Cardiac septum (tissue), 1 donor: Measurements from ENCODE around the gene CYFIP2. TPM values are rescaled to one million over a fixed set of nuclear protein-coding genes. Genes with fewer than 3 reads are reported as not detected.
"Not testable (repeated sequence)": the region's sequence is repeated elsewhere in the genome, so short reads cannot be mapped to it uniquely, and the experiment has no call there.

Experiments used
- DNase-seq: peaks from one replicate; pipeline ENCODE4 v3.0.0-alpha.2; 2020; ENCODE audit warnings: low spot score
- intact Hi-C: fragments of 100-400 bp; cut with DNase I; formaldehyde crosslinking; loops from one replicate; pipeline ENCODE4 v1.14.0; 2022
- total RNA-seq: library from RNA; stranded (reverse); fragmentation: NEBNext Ultra II Directional; extraction: Animal tissue kit (Norgen Biotek cat#: 25700); gene quantifications from one replicate; pipeline ENCODE4 v1.2.1, GENCODE V29; 2021
- donor health status: DM: no; HTN: no; CAD: no.

Gene CYFIP2
- total RNA-seq, 1 donor from 2014 or later, result 23.1 TPM

- intact Hi-C loops, result loop anchor here (2.0 to 5.0 kb wide), 2 partner anchors 47 to 287 kb away; no protein-coding TSS in a partner anchor
- DNase-seq, result not testable (repeated sequence)
These were observed 164.0 kb downstream of the CYFIP2 start for GRCh38 chr5:157429920-157430319.

- intact Hi-C loops, result loop anchor here (2.0 to 5.0 kb wide), 2 partner anchors 46 to 285 kb away; no protein-coding TSS in a partner anchor
- no peak for DNase-seq
These were observed 165.7 kb downstream of the CYFIP2 start for GRCh38 chr5:157431544-157432200.

DNA sequence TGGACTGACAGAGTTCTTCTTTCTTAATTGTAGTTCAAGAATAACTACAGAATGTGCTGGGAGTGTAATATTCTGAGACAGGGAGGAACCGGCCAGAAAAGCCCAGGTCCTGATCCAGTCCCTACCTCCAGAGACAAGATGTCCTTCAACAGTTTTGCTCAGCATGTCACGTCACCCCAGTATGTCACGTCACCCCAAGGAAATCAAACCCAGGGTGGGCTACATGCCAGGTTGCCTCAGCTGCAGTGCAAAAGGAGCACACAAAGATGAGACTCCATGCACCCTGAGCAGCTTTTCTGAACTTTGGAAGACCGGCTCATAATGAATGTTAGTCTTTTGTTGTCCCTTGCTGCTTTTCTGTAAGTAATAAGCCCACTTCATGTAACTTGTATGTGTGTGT, 168.2 kb downstream of the CYFIP2 start:
- DNase-seq, result no peak
- intact Hi-C loops, result loop anchor here (5.0 kb wide), 1 partner anchor 43 kb away; no protein-coding TSS in a partner anchor

DNA sequence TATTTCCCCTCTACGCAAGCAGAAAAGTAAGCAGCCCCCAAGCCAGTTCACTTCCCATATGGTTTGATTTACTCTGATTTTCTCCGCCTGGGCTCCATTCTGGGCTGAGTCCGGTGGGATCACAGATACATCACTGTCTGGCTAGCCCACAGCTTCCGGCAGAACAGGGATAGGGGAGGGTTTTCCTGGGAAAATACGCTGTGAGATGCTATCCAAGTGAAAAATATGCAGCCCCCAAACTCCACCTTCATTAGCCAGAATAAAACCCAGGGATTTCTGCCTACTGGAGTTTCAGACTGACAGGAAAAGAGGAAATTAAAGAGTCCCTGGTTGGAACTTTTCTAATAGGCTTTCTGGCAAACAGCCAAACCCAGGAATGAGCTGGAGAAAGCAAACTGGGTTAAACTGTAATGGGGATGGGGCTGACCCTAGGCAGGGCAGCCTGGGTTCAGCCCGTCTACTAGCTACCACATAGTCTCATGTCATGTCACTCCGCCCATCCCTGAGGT, 177.2 kb downstream of the CYFIP2 start:
- intact Hi-C loops, result no loop called here
- DNase-seq, result no peak

DNA sequence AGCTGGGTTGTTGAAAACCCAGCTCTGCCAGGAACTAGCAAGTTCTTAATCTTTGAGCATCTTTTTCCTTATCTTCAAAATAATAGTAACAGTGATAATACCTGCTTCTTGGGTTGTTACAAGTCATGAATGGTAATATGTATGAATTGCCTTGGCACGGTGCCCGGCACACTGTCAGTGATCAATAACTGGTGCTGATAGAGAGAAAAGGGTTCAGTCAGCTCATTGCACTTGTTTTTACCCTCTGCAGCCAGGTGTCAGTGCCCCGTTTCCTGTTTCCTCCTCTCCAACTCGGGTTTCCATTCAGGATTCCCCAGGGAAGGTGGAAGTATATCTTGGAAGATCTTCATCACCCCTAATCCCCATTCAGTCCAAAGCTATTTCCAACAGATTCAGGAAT, 178.3 kb downstream of the CYFIP2 start:
- DNase-seq, result no peak
- intact Hi-C loops, result no loop called here

Other genes with a start within 250 kb of the CYFIP2 start
- 0.57 TPM for gene HAVCR1, start 207.0 kb upstream of the CYFIP2 start, total RNA-seq
- 1.7 TPM for gene HAVCR2, start 157.1 kb upstream of the CYFIP2 start, total RNA-seq
- gene MED7, start 123.3 kb upstream of the CYFIP2 start, total RNA-seq, result 8.9 TPM
- gene GARIN3, start 99.9 kb upstream of the CYFIP2 start, total RNA-seq, result not detected
- gene ITK, start 85.3 kb upstream of the CYFIP2 start, total RNA-seq, result 0.43 TPM
- 0.30 TPM for gene NIPAL4, start 194.1 kb downstream of the CYFIP2 start, total RNA-seq